HEK293T (cell line): ENCODE data around the gene MFAP3.

Experiments used
- ELF4 ChIP-seq: fragments of 450-650 bp; IDR thresholded peaks from 2 replicates; pipeline ENCODE4 v1.6.1; 2017; ENCODE audit warnings: antibody characterized with exemption
- FOXA1 ChIP-seq: fragments of 450-650 bp; IDR thresholded peaks from 2 replicates; pipeline ENCODE4 v1.6.1; 2016; ENCODE audit warnings: mild to moderate bottlenecking
- FOXK2 ChIP-seq: fragments of 450-650 bp; IDR thresholded peaks from 2 replicates; pipeline ENCODE4 v1.6.1; 2016; ENCODE audit warnings: mild to moderate bottlenecking
- FOXM1 ChIP-seq: fragments of 450-650 bp; IDR thresholded peaks from 2 replicates; pipeline ENCODE4 v1.6.1; 2017; ENCODE audit warnings: mild to moderate bottlenecking, borderline replicate concordance
- SP1 ChIP-seq: fragments of 450-650 bp; IDR thresholded peaks from 2 replicates; pipeline ENCODE4 v1.6.1; 2017

GRCh38 chr5:154060606-154061005 lies 21.8 kb downstream of the MFAP3 start:
- TF ChIP-seq FOXM1: no peak
- TF ChIP-seq FOXA1: no peak
- TF ChIP-seq ELF4: no peak
- no peak for TF ChIP-seq FOXK2
- no peak for TF ChIP-seq SP1
